Muscle layer of duodenum (tissue), 2 donors: ENCODE data around the gene SYT7.

ENCODE experiments used
- H3K27ac ChIP-seq: one replicate; pipeline ENCODE4 v1.7.0; 2013; ENCODE audit warnings: mild to moderate bottlenecking, low read length
- H3K27me3 ChIP-seq: one replicate; pipeline ENCODE4 v1.7.0; 2013; ENCODE audit warnings: low read depth, mild to moderate bottlenecking, control low read depth, low read length
- H3K36me3 ChIP-seq, 2 donors: one replicate each; pipeline ENCODE4 v1.7.0; 2013; ENCODE audit warnings: low read length in 2 of 2, control low read depth in 1 of 2, mild to moderate bottlenecking in 1 of 2; ENCODE audit not compliant: insufficient read depth in 2 of 2, control insufficient read depth in 1 of 2
- H3K4me1 ChIP-seq, 2 donors: one replicate each; pipeline ENCODE4 v1.7.0; 2013; ENCODE audit warnings: low read length in 2 of 2, mild to moderate bottlenecking in 2 of 2, control low read depth in 1 of 2, moderate library complexity in 1 of 2; ENCODE audit not compliant: insufficient read depth in 2 of 2, control insufficient read depth in 1 of 2
- H3K4me3 ChIP-seq, 2 donors: one replicate each; pipeline ENCODE4 v1.7.0; 2013; ENCODE audit warnings: low read length in 2 of 2, low read depth in 1 of 2, mild to moderate bottlenecking in 1 of 2
- H3K9me3 ChIP-seq, 2 donors: one replicate each; pipeline ENCODE4 v1.7.0; 2013; ENCODE audit warnings: low read length in 2 of 2, control low read depth in 1 of 2, mild to moderate bottlenecking in 1 of 2; ENCODE audit not compliant: control insufficient read depth in 1 of 2
- donor health status: healthy.

SYT7 gene

DNA sequence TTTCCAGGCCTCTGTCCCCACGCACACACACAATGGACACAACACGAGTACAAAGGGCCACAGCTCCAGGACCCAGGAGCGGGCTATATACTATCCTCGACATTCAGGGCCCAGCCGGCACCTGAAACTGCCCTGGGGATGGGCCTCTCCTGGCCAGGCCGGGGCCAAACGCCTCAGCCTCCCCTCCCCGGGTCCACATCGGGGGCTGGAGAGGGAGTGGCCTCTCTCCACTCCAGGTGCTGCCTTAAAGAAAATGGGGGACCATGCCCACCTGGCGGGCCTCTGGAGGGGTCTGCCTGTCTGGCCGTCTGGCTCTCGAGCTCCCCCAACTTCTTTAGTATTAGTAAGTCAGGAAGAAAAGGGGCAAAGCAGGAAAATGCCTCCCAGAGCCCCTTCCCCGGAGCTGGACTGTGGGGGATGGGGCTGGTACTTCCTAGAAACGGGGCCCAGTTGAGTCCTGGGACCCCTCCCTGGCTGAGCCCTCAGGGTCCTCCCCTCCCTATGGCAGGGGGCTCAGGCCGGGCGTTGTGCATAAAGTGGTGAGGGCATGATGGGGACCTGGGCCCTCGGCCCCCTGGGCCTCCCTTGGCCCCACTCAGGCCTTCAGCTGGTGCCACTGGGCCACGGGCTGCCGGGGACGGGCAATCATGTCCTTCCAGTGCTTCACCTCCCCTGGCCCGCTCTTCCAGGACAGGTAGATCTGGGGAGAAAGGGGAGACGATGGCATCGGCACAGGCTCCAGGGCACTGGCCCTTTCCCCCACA lies 62.7 kb downstream of the SYT7 start:
- H3K36me3 ChIP-seq: no peaks in the 10 kb centered on the region

DNA sequence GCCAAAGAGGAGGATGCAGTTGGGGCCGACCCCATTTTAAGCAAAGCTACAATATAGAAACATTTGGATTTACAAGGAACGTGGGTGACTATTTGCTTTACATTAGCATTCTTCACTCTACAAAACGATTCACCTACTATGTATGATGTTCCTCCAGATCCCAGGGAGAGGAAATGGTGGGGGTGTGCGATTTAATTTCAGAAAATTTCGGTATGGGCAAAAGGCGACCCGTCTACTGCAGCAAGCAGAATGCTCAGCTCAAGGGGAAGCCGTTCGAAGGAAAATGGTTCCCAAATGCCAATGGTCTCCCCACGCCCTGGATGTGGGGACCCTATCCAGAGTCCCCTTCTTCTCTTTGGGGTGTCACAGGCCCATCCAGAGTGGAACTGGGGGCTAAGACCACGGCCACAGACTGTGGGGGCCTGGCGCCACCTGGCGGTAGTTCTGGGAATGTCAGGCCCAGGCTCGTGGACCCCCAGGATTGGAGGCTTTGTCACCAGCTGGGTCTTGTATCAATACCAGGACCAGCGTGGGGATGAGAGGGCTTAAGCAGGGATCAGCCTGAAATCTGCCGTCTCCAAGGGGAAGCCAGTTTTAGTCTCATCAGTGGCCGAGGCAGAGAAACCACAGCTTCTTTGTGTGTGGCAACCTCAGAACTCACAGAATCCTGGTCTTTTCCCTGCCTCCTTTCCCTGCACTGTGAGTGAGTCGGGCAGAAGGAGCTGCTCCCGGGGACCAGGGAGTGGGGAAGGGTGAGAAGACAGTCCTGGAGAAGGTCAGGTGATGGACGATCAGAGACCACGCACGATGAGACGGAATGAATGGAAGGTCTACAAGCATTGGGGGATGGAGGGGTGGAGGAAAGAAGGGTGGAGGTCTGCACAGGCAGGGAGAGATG lies 64.0 kb downstream of the SYT7 start:
- H3K9me3 ChIP-seq: no peaks in the 10 kb centered on the region
- no peaks in the 10 kb centered on the region for H3K36me3 ChIP-seq
- H3K27ac ChIP-seq: no peak overlapping the region
- H3K4me1 ChIP-seq: peaks cover 0 to 10% of the 10 kb centered on the region in 2 donors
- H3K4me3 ChIP-seq: peak overlapping the region; percentile 37 to 47
- no peaks in the 10 kb centered on the region for H3K27me3 ChIP-seq

More for the DNA sequence above, 62.7 kb downstream of the SYT7 start:
- no peaks in the 10 kb centered on the region for H3K9me3 ChIP-seq
- no peak overlapping the region for H3K4me3 ChIP-seq
- no peaks in the 10 kb centered on the region for H3K27me3 ChIP-seq
- H3K4me1 ChIP-seq: peaks cover 0 to 10% of the 10 kb centered on the region in 2 donors
- H3K27ac ChIP-seq: no peak overlapping the region

DNA sequence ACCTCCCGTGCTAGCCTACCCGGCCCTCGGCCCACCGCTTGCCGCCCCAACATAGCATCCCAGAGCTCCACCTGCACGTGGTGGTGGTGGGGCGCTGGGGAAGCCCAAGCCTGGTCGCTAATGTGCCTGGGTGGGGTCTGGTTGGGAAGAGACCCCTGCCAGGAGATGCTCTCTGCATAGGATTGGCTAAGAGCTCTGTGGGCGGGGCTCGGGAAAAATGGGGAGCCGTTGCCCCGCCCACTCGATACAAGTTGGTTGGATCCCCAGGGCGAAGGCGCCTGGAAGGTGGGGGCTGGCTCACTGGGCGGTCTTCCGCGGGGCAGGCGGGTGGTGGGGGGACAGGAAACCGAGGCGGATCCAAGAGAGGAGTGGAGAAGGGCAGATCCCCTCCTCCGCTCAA lies 64.7 kb downstream of the SYT7 start:
- Histone ChIP-seq H3K27ac (no peak overlapping the region), H3K27me3 (peaks cover 5% of the 10 kb centered on the region), H3K4me1 (peaks cover 0 to 10% of the 10 kb centered on the region in 2 donors), H3K36me3 (no peaks in the 10 kb centered on the region), H3K9me3 (no peaks in the 10 kb centered on the region), H3K4me3 (peak overlapping the region in 1 of 2 donors; percentile 47)

DNA sequence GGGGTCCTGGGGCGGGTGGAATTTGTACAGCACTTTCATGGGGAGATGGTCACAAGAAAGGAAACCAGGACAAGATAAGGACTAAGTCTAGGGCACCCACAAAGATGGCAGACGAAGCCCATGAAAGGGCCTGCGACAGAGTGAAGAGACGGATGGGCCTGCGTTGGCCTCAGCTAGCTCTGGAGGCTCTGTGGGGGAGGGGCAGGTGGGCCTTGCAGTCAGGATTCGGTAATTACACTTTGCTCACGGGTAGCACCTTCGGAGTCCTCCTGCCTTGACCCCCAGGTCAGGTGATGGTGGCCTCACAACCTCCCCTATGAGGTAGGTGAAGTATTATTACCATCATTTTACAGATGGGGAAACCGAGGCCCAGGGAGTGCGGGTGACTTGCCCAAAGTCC lies 65.2 kb downstream of the SYT7 start:
- H3K4me1 ChIP-seq: peaks cover 0 to 10% of the 10 kb centered on the region in 2 donors

DNA sequence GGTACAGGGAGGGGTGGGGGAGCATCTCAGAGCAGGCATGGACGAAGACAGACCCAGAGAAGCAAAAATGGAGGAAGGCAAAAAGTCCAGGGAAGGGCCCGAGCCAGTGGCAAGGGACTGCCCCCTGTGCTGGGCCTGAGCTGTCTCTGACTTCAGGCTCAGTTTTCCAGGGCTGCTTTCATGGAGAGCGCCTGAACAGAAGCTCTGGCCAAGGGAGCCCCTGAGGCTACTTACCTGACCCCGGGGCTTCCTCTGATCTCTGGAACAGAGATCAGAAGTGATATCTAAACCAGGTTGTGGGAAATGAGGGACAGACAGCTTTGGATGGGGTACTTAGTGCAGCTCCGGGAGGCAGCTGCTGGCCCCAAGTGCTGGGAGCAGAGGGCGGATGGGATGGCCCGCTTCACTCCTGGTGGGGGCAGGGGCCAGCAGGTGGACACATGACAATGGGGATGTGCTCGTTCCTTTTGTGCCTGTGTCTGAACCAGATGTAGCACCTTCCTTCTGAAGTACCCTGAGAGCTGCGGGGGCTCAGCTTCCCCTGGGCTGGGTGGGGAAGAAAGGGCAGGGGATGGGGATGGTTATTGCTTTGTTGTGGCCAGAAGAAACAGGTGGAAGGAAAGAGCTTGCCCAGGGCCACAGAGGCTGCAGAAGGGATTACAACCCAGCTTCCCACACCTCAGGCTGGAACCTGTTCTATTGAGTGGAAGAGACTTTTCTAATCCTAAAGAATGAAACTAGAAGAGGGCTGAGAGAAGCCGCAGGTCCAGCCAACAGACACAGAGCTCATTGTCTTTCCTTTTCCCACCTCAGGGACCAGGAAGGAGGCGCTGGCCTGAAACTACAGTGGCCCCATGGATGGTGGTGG lies 66.6 kb downstream of the SYT7 start:
- H3K9me3 ChIP-seq: no peaks in the 10 kb centered on the region
- H3K4me3 ChIP-seq: no peak overlapping the region
- H3K36me3 ChIP-seq: no peaks in the 10 kb centered on the region
- peaks cover 12% of the 10 kb centered on the region for H3K27me3 ChIP-seq
- H3K27ac ChIP-seq: no peak overlapping the region
- peaks cover 0 to 22% of the 10 kb centered on the region in 2 donors for H3K4me1 ChIP-seq

More for the DNA sequence above, 65.2 kb downstream of the SYT7 start:
- H3K27ac ChIP-seq: no peak overlapping the region
- H3K27me3 ChIP-seq: peaks cover 5% of the 10 kb centered on the region
- no peak overlapping the region for H3K4me3 ChIP-seq
- no peaks in the 10 kb centered on the region for H3K9me3 ChIP-seq
- H3K36me3 ChIP-seq: no peaks in the 10 kb centered on the region

DNA sequence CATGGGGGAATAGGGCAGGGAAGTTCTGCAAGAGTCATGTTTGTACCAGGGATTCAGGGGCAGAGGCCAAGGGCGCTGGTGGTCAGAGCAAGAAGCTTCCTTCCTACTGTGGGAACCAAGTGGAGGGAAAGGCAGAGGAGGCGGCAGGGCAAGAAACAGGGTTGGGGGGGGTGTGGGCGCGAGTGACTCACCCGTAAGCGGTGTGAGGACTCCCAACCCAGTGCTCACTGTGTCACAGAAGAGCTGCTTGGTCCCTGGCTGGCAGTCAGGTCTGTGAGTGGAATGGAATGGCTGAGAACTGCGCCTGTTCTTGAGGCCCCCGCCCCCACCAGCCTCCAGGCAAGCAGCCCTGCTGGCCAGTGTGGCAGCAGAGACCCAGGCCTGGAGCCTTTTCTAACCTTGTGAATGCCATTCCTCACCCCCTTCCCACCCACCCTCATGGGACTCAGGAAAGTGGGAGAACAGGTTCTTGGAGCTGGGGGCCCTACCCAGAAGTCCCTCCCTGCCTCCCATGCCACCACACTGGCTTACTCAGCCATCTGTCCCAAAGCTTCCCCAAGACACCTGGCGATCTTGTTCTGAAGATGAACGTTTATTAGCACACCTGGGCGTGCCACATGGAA lies 67.6 kb downstream of the SYT7 start:
- Histone ChIP-seq H3K36me3 (no peaks in the 10 kb centered on the region), H3K4me3 (no peak overlapping the region), H3K27ac (no peak overlapping the region), H3K4me1 (peaks cover 0 to 26% of the 10 kb centered on the region in 2 donors), H3K9me3 (no peaks in the 10 kb centered on the region), H3K27me3 (peaks cover 12% of the 10 kb centered on the region)

DNA sequence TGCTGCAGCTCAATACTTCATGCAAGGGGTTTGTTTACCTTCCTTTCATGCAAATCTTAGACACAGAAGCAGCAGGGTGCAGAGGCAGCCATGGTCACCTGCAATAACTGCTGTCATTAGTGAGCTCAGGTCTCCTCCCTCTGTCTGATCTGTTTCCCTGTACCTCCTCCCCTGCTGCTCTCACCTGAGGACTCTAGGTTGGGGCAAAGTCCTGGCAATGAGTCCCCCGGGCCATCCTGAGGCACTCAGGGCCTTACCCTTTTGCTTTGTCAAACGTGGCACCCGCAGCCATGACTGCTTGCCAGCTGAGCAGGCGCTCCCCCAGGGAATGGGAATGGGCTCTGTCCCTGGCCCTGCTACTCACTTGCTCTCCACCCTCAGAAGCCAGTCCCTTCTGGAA lies 68.4 kb downstream of the SYT7 start:
- H3K9me3 ChIP-seq: no peaks in the 10 kb centered on the region
- no peaks in the 10 kb centered on the region for H3K36me3 ChIP-seq
- H3K4me3 ChIP-seq: no peak overlapping the region
- peaks cover 0 to 26% of the 10 kb centered on the region in 2 donors for H3K4me1 ChIP-seq
- H3K27me3 ChIP-seq: peaks cover 20% of the 10 kb centered on the region
- peak overlapping the region; percentile 14 for H3K27ac ChIP-seq

DNA sequence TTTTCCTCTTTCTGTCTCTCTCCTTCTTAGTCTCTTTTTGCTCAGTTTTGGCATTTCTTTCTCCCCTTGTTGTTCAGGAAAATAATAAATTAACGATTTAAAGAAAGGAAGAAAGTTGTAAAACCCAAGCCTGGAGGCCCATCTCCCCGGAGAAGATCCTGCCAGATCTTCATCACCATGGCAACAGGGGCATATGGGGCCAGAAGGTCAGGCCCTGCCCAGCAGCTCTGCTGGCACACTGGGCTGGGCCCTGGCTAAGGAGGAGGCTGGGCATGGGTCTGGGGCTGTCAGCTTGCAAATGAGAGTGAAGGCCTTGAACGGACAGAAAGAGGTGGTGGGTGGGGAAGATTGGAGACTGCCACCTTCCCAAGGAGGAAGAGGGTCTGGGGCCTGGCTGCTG lies 69.5 kb downstream of the SYT7 start:
- peaks cover 0 to 20% of the 10 kb centered on the region in 2 donors for H3K4me1 ChIP-seq
- H3K36me3 ChIP-seq: no peaks in the 10 kb centered on the region
- H3K27ac ChIP-seq: no peak overlapping the region
- H3K4me3 ChIP-seq: no peak overlapping the region
- no peaks in the 10 kb centered on the region for H3K9me3 ChIP-seq
- peaks cover 22% of the 10 kb centered on the region for H3K27me3 ChIP-seq

DNA sequence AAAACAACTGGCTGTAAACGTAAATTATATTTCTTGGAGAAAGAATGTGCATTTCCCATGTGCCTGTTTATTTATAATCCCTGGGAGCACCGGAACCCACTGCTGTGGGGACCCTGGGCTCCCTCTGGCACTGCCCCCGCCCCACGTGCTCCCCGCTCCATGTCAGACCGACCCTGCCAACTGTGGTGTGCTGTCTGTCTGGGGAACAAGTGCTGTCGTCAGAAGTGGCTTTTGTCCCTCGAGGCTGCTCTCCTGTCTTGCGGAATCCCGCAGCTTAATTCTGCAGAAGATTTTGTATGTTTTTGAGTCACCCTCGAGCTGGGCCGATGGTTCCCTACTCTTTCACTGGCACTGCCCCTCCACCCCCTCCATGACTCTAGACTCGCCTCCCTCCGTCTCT lies 69.9 kb downstream of the SYT7 start:
- H3K27ac ChIP-seq: no peak overlapping the region
- H3K27me3 ChIP-seq: peaks cover 22% of the 10 kb centered on the region
- no peaks in the 10 kb centered on the region for H3K36me3 ChIP-seq
- peaks cover 0 to 16% of the 10 kb centered on the region in 2 donors for H3K4me1 ChIP-seq
- H3K4me3 ChIP-seq: no peak overlapping the region
- H3K9me3 ChIP-seq: no peaks in the 10 kb centered on the region

DNA sequence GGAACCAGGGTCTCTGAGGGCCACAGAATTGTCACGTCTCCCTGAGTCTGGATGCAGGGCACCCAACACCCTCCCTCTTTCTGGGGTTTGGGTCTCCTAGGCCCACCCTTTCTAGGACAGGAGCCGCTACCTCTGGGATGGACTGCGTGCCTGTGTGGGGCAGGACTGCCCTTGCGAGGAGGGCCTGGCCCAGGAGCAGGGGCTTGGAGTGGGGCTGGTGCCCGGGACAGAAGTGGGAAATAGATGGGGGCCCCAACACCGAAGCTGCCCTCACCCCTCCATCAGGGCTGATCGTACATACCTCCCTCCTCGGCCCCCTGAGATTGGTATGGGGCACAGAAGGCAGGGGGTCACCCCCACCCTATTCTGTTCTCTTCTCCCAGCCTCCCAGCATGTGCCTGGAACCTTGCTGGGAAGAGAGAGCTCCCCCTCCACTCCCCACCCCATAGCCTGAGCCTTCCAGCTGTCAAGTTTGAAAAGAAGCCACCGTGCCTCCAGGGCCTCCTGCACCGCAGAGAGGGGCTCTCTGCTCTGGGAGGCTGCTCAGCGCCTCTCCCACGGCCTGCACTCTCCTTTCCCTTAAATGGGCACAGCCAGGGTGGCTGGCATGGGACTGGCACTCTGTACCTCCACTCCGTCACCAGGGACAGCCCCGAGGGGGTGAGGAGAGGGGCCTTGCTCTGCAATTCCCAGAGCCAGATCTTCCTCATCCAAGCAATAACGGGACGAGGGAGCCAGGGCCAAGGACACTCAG lies 70.5 kb downstream of the SYT7 start:
- Histone ChIP-seq H3K27ac (peak overlapping the region; percentile 60), H3K4me1 (peaks cover 0 to 16% of the 10 kb centered on the region in 2 donors), H3K4me3 (peak overlapping the region in 1 of 2 donors; percentile 50), H3K36me3 (no peaks in the 10 kb centered on the region), H3K9me3 (no peaks in the 10 kb centered on the region), H3K27me3 (peaks cover 22% of the 10 kb centered on the region)
